H1 (cell line): ENCODE results near the gene IL20RB. TPM values are rescaled to one million over a fixed set of nuclear protein-coding genes. Genes with fewer than 3 reads are reported as not detected.

Experiments used
- BACH1 ChIP-seq: IDR thresholded peaks from 2 replicates; pipeline ENCODE4 v1.6.1; 2012; ENCODE audit warnings: low read length, improper control_type of control experiment
- RNF2 ChIP-seq: fragments of 200-900, 300-1000 bp; sonication (generic); IDR thresholded peaks from 2 replicates; pipeline ENCODE4 v1.7.1; 2016; ENCODE audit warnings: borderline replicate concordance, low read depth, mild to moderate bottlenecking, antibody characterized with exemption, low read length; ENCODE audit not compliant: poor library complexity, severe bottlenecking; ENCODE audit errors: missing control alignments
- polyA plus RNA-seq, 7 experiments: library from polyadenylated mRNA; depleted of rRNA in 3 of 7; stranded (reverse) in 5 of 7; unstranded in 2 of 7; fragments of >200 nt in 5 of 7; fragments of 200-250 nt in 2 of 7; gene quantifications; 1 replicate in 5 of 7; 2 replicates in 1 of 7; 4 replicates in 1 of 7; pipeline versions ENCODE4 v1.2.1 to v1.2.3, GENCODE V29; 2011 to 2013; ENCODE audit warnings: missing spikeins in 2 of 7, mixed read lengths in 2 of 7
- total RNA-seq: library from RNA; stranded (reverse); fragmentation: NEBNext Ultra II Directional; extraction: Animal tissue kit (Norgen Biotek cat#: 25700); gene quantifications from 2 replicates; pipeline ENCODE4 v1.2.1, GENCODE V29; 2021

IL20RB gene
- total and polyA plus RNA-seq, 2 of the 8 experiments (the other 6 are each of a cell fraction or from before 2014, with no cell fraction given): 1.6 to 1.8 TPM

GRCh38 chr3:137041686-137042085 is 83.9 kb downstream of the IL20RB start (continued):
- TF ChIP-seq RNF2: no peak
- no peak for TF ChIP-seq BACH1
